Epithelial cell of proximal tubule (primary cell): Measurements from ENCODE around the gene CBX2. TPM values are rescaled to one million over a fixed set of nuclear protein-coding genes. Genes with fewer than 3 reads are reported as not detected.

Experiments
- DNase-seq: peaks from one replicate; pipeline ENCODE4 v3.0.0-alpha.2; 2011; ENCODE audit warnings: low read depth
- H3K4me3 ChIP-seq: 2 replicates; pipeline ENCODE4 v1.5.1; 2011; ENCODE audit warnings: low read depth, mild to moderate bottlenecking, low read length
- CTCF ChIP-seq: conservative IDR thresholded peaks from 2 replicates; pipeline ENCODE4 v1.5.1; 2012; ENCODE audit warnings: low read depth, mild to moderate bottlenecking, low read length
- total RNA-seq: library from RNA; depleted of rRNA; stranded (reverse); fragments of >200 nt; gene quantifications from 2 replicates; pipeline ENCODE4 v1.2.3, GENCODE V29; 2015

Gene CBX2
- total RNA-seq, 1 donor from 2014 or later, result 7.6 TPM

- no peak for DNase-seq
- no peak for TF ChIP-seq CTCF
- H3K4me3 ChIP-seq, result no peak overlapping the region
Measured at GRCh38 chr17:79824893-79825579, 47.1 kb downstream of the CBX2 start.

DNA sequence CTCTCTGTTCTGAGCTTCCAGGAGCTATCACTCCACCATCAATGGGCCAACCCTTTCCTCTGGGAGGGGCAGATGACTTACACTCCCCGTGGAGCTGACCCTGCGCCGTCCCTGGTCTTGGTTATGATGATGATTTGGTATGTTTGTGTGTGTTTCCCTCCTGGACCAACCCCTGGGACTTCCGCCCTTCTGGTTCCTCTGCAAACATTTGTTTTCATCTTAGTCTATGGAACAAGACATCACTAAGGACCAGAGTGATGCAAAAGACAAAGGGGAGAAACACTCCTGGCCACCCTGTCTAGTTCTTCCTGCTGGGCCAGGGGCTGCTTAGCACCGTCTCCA lies 47.6 kb downstream of the CBX2 start:
- no peak overlapping the region for H3K4me3 ChIP-seq
- no peak for TF ChIP-seq CTCF
- no peak for DNase-seq

GRCh38 chr17:79826204-79826680 lies 48.3 kb downstream of the CBX2 start:
- no peak for DNase-seq
- H3K4me3 ChIP-seq, result no peak overlapping the region
- no peak for TF ChIP-seq CTCF

DNA sequence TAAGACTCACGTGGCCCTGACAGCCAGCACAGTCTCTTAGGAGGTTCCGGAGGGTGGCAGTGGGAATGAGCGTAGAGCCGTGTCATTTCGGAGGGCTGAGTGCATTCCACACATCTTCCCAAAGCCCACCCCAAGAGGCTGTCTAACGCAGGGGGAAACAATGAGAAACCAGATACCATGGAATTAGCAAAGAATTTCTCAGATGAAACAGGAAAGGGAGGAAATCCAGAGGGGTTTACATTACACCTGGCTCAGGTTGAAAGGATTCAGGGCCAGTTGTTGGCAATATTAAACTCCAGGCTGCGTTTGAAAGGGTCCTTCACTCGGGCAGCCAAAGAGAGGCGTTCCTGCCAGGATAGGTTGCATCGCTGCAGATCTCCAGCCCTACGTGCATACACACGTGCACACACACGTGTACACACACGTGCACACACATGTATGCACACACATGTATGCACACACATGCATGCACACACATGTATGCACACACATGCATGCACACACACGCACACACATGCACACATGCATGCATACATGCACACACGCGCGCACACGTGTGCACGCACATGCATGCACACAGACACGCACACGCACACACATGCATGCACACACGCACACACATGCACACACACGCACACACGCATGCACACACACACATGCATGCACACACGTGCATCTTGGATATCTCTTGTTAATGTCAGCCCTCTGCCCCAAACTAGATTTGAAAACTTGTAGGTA lies 49.1 kb downstream of the CBX2 start:
- H3K4me3 ChIP-seq, result no peak overlapping the region
- no peak for TF ChIP-seq CTCF
- DNase-seq, result no peak

DNA sequence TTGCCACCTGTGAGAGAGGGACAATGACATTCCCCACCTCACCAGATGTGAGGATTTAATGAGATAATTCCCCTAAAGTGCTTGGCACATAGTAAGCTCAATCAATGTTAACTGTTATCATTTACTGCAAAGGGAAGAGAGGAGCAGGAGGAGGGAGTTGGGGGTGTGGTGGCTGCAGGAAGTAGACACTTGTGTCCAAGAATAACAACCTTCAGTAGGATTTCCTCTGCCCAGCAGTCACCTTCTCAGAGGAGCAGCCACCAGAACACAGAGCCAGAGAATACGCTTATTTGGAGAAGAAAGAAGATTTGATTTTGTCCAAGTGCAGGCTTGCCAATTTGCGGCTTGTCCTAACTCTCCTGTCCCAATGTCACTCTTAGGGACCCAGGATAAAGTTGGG lies 51.1 kb downstream of the CBX2 start:
- DNase-seq, result no peak

DNA sequence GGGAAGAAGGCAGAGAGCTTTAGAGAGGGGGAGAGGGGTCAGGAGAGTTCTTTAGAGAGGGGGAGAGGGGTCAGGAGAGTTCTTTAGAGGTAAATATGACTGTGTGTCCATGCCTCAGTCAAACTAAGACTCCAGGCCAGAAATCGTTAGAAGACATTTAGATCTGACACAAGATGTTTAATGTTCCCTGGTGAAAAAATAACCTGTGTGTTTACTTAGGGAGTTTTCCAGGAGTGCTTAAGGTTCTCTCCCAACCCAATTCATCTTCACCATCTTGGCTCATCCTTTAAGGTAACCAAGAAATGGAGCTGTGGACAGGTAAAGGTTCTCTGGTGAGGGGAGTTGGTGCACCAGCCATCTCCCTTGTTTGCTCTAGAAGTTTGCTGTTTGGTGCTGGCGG lies 51.5 kb downstream of the CBX2 start:
- TF ChIP-seq CTCF, result no peak
- H3K4me3 ChIP-seq, result no peak overlapping the region

More for the DNA sequence above, 51.1 kb downstream of the CBX2 start:
- no peak for TF ChIP-seq CTCF
- no peak overlapping the region for H3K4me3 ChIP-seq

More for the DNA sequence above, 51.5 kb downstream of the CBX2 start:
- no peak for DNase-seq
